ENCODE measurements around the gene EPS8L2.
"Not testable (repeated sequence)": the region's sequence is repeated elsewhere in the genome, so short reads cannot be mapped to it uniquely, and the experiment has no call there.

The EPS8L2 gene

GRCh38 chr11:689625-690024 lies 16.4 kb upstream of the EPS8L2 start:
- Histone ChIP-seq H3K9me3 (ENCODE audit: control insufficient read depth in 1 of 2, low read length in 2 of 2) (no peaks in the 10 kb centered on the region), H3K4me3 (ENCODE audit: low read depth in 1 of 2, low read length in 2 of 2) (no peak overlapping the region), H3K27ac (ENCODE audit: low read depth, low read length) (no peak overlapping the region), H3K27me3 (ENCODE audit: control insufficient read depth in 1 of 2, insufficient read depth in 2 of 2, low read length in 2 of 2) (no peaks in the 10 kb centered on the region), H3K4me1 (ENCODE audit: control insufficient read depth in 1 of 2, insufficient read depth in 2 of 2, low read length in 2 of 2) (peaks cover 13 to 31% of the 10 kb centered on the region in 2 donors), H3K9ac (ENCODE audit: low read depth in 1 of 2, low read length in 2 of 2) (no peak overlapping the region), H3K36me3 (ENCODE audit: control insufficient read depth in 1 of 2, insufficient read depth in 2 of 2, low read length in 2 of 2) (peaks cover 10 to 39% of the 10 kb centered on the region in 2 donors)

- H3K4me3 ChIP-seq (ENCODE audit: low read depth in 1 of 2, low read length in 2 of 2); H3K27me3 ChIP-seq (ENCODE audit: control insufficient read depth in 1 of 2, insufficient read depth in 2 of 2, low read length in 2 of 2); H3K9ac ChIP-seq (ENCODE audit: low read depth in 1 of 2, low read length in 2 of 2); H3K9me3 ChIP-seq (ENCODE audit: control insufficient read depth in 1 of 2, low read length in 2 of 2); H3K27ac ChIP-seq (ENCODE audit: low read depth, low read length): not testable (repeated sequence)
- H3K36me3 ChIP-seq (ENCODE audit: control insufficient read depth in 1 of 2, insufficient read depth in 2 of 2, low read length in 2 of 2), result peaks cover 8 to 36% of the 10 kb centered on the region in 2 donors
- H3K4me1 ChIP-seq (ENCODE audit: control insufficient read depth in 1 of 2, insufficient read depth in 2 of 2, low read length in 2 of 2), result peaks cover 13 to 31% of the 10 kb centered on the region in 2 donors
Observed at GRCh38 chr11:690244-690643, 15.8 kb upstream of the EPS8L2 start.

- peaks cover 8 to 36% of the 10 kb centered on the region in 2 donors for H3K36me3 ChIP-seq (ENCODE audit: control insufficient read depth in 1 of 2, insufficient read depth in 2 of 2, low read length in 2 of 2)
- no peaks in the 10 kb centered on the region for H3K27me3 ChIP-seq (ENCODE audit: control insufficient read depth in 1 of 2, insufficient read depth in 2 of 2, low read length in 2 of 2)
- no peak overlapping the region for H3K4me3 ChIP-seq (ENCODE audit: low read depth in 1 of 2, low read length in 2 of 2)
- no peak overlapping the region for H3K9ac ChIP-seq (ENCODE audit: low read depth in 1 of 2, low read length in 2 of 2)
- no peak overlapping the region for H3K27ac ChIP-seq (ENCODE audit: low read depth, low read length)
- no peaks in the 10 kb centered on the region for H3K9me3 ChIP-seq (ENCODE audit: control insufficient read depth in 1 of 2, low read length in 2 of 2)
- H3K4me1 ChIP-seq (ENCODE audit: control insufficient read depth in 1 of 2, insufficient read depth in 2 of 2, low read length in 2 of 2), result peaks cover 13 to 31% of the 10 kb centered on the region in 2 donors
Observed at GRCh38 chr11:690738-691633, 15.0 kb upstream of the EPS8L2 start.

GRCh38 chr11:691710-692590 lies 14.1 kb upstream of the EPS8L2 start:
- H3K4me3 ChIP-seq (ENCODE audit: low read depth in 1 of 2, low read length in 2 of 2), result no peak overlapping the region
- no peak overlapping the region for H3K9ac ChIP-seq (ENCODE audit: low read depth in 1 of 2, low read length in 2 of 2)
- H3K9me3 ChIP-seq (ENCODE audit: control insufficient read depth in 1 of 2, low read length in 2 of 2), result no peaks in the 10 kb centered on the region
- H3K4me1 ChIP-seq (ENCODE audit: control insufficient read depth in 1 of 2, insufficient read depth in 2 of 2, low read length in 2 of 2), result peaks cover 13 to 37% of the 10 kb centered on the region in 2 donors
- H3K27me3 ChIP-seq (ENCODE audit: control insufficient read depth in 1 of 2, insufficient read depth in 2 of 2, low read length in 2 of 2), result no peaks in the 10 kb centered on the region
- peaks cover 3 to 27% of the 10 kb centered on the region in 2 donors for H3K36me3 ChIP-seq (ENCODE audit: control insufficient read depth in 1 of 2, insufficient read depth in 2 of 2, low read length in 2 of 2)
- no peak overlapping the region for H3K27ac ChIP-seq (ENCODE audit: low read depth, low read length)

- Histone ChIP-seq H3K36me3 (ENCODE audit: control insufficient read depth in 1 of 2, insufficient read depth in 2 of 2, low read length in 2 of 2) (peaks cover 3 to 17% of the 10 kb centered on the region in 2 donors), H3K4me1 (ENCODE audit: control insufficient read depth in 1 of 2, insufficient read depth in 2 of 2, low read length in 2 of 2) (peaks cover 16 to 41% of the 10 kb centered on the region in 2 donors), H3K9me3 (ENCODE audit: control insufficient read depth in 1 of 2, low read length in 2 of 2) (no peaks in the 10 kb centered on the region), H3K9ac (ENCODE audit: low read depth in 1 of 2, low read length in 2 of 2) (peak overlapping the region in 1 of 2 donors; percentile 31), H3K27me3 (ENCODE audit: control insufficient read depth in 1 of 2, insufficient read depth in 2 of 2, low read length in 2 of 2) (no peaks in the 10 kb centered on the region), H3K27ac (ENCODE audit: low read depth, low read length) (no peak overlapping the region), H3K4me3 (ENCODE audit: low read depth in 1 of 2, low read length in 2 of 2) (no peak overlapping the region)
Observed at GRCh38 chr11:692824-693414, 13.1 kb upstream of the EPS8L2 start.

GRCh38 chr11:693415-693831 lies 12.6 kb upstream of the EPS8L2 start:
- no peaks in the 10 kb centered on the region for H3K27me3 ChIP-seq (ENCODE audit: control insufficient read depth in 1 of 2, insufficient read depth in 2 of 2, low read length in 2 of 2)
- peaks cover 3 to 12% of the 10 kb centered on the region in 2 donors for H3K36me3 ChIP-seq (ENCODE audit: control insufficient read depth in 1 of 2, insufficient read depth in 2 of 2, low read length in 2 of 2)
- peak overlapping the region in 1 of 2 donors; percentile 31 for H3K9ac ChIP-seq (ENCODE audit: low read depth in 1 of 2, low read length in 2 of 2)
- H3K4me1 ChIP-seq (ENCODE audit: control insufficient read depth in 1 of 2, insufficient read depth in 2 of 2, low read length in 2 of 2), result peaks cover 16 to 41% of the 10 kb centered on the region in 2 donors
- no peaks in the 10 kb centered on the region for H3K9me3 ChIP-seq (ENCODE audit: control insufficient read depth in 1 of 2, low read length in 2 of 2)
- H3K27ac ChIP-seq (ENCODE audit: low read depth, low read length), result no peak overlapping the region
- H3K4me3 ChIP-seq (ENCODE audit: low read depth in 1 of 2, low read length in 2 of 2), result peak overlapping the region in 1 of 2 donors; percentile 32

GRCh38 chr11:693887-694562 lies 12.0 kb upstream of the EPS8L2 start:
- Histone ChIP-seq H3K36me3 (ENCODE audit: control insufficient read depth in 1 of 2, insufficient read depth in 2 of 2, low read length in 2 of 2) (peaks cover 3 to 10% of the 10 kb centered on the region in 2 donors), H3K9me3 (ENCODE audit: control insufficient read depth in 1 of 2, low read length in 2 of 2) (no peaks in the 10 kb centered on the region), H3K27me3 (ENCODE audit: control insufficient read depth in 1 of 2, insufficient read depth in 2 of 2, low read length in 2 of 2) (no peaks in the 10 kb centered on the region), H3K4me3 (ENCODE audit: low read depth in 1 of 2, low read length in 2 of 2) (peak overlapping the region in 1 of 2 donors; percentile 32), H3K9ac (ENCODE audit: low read depth in 1 of 2, low read length in 2 of 2) (peak overlapping the region in 1 of 2 donors; percentile 31), H3K27ac (ENCODE audit: low read depth, low read length) (no peak overlapping the region), H3K4me1 (ENCODE audit: control insufficient read depth in 1 of 2, insufficient read depth in 2 of 2, low read length in 2 of 2) (peaks cover 16 to 41% of the 10 kb centered on the region in 2 donors)

GRCh38 chr11:694563-695287 lies 11.3 kb upstream of the EPS8L2 start, which contains the start of gene DEAF1:
Gene DEAF1, minus strand, starts transcription at chr11:695222. Its CDS starts 175 bp downstream, at chr11:695047.
- Histone ChIP-seq H3K9me3 (ENCODE audit: control insufficient read depth in 1 of 2, low read length in 2 of 2) (no peaks in the 10 kb centered on the region), H3K4me3 (ENCODE audit: low read depth in 1 of 2, low read length in 2 of 2) (peak within 1 kb of the TSS; percentile 75 to 85), H3K9ac (ENCODE audit: low read depth in 1 of 2, low read length in 2 of 2) (peak within 1 kb of the TSS; percentile 85 to 86), H3K4me1 (ENCODE audit: control insufficient read depth in 1 of 2, insufficient read depth in 2 of 2, low read length in 2 of 2) (peaks cover 16 to 41% of the 10 kb centered on the region in 2 donors), H3K36me3 (ENCODE audit: control insufficient read depth in 1 of 2, insufficient read depth in 2 of 2, low read length in 2 of 2) (peaks cover under 1 to 10% of the 10 kb centered on the region in 2 donors), H3K27me3 (ENCODE audit: control insufficient read depth in 1 of 2, insufficient read depth in 2 of 2, low read length in 2 of 2) (no peaks in the 10 kb centered on the region), H3K27ac (ENCODE audit: low read depth, low read length) (peak within 1 kb of the TSS; percentile 99)

GRCh38 chr11:695288-695537 lies 10.8 kb upstream of the EPS8L2 start:
- peaks cover 5 to 11% of the 10 kb centered on the region in 2 donors for H3K36me3 ChIP-seq (ENCODE audit: control insufficient read depth in 1 of 2, insufficient read depth in 2 of 2, low read length in 2 of 2)
- no peaks in the 10 kb centered on the region for H3K27me3 ChIP-seq (ENCODE audit: control insufficient read depth in 1 of 2, insufficient read depth in 2 of 2, low read length in 2 of 2)
- H3K4me1 ChIP-seq (ENCODE audit: control insufficient read depth in 1 of 2, insufficient read depth in 2 of 2, low read length in 2 of 2), result peaks cover 16 to 41% of the 10 kb centered on the region in 2 donors
- H3K4me3 ChIP-seq (ENCODE audit: low read depth in 1 of 2, low read length in 2 of 2), result peak overlapping the region; percentile 75 to 85
- H3K9me3 ChIP-seq (ENCODE audit: control insufficient read depth in 1 of 2, low read length in 2 of 2), result no peaks in the 10 kb centered on the region
- peak overlapping the region; percentile 99 for H3K27ac ChIP-seq (ENCODE audit: low read depth, low read length)
- H3K9ac ChIP-seq (ENCODE audit: low read depth in 1 of 2, low read length in 2 of 2), result peak overlapping the region; percentile 67 to 85

All from duodenal mucosa (tissue), 2 donors.